Measurements from ENCODE around the gene SEPHS1.
A peak's percentile ranks its signal among the peaks of the same experiment; 100 is the strongest.
"Not testable (repeated sequence)": the region's sequence is repeated elsewhere in the genome, so short reads cannot be mapped to it uniquely, and the experiment has no call there.

Gene SEPHS1, protein sequence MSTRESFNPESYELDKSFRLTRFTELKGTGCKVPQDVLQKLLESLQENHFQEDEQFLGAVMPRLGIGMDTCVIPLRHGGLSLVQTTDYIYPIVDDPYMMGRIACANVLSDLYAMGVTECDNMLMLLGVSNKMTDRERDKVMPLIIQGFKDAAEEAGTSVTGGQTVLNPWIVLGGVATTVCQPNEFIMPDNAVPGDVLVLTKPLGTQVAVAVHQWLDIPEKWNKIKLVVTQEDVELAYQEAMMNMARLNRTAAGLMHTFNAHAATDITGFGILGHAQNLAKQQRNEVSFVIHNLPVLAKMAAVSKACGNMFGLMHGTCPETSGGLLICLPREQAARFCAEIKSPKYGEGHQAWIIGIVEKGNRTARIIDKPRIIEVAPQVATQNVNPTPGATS

DNA sequence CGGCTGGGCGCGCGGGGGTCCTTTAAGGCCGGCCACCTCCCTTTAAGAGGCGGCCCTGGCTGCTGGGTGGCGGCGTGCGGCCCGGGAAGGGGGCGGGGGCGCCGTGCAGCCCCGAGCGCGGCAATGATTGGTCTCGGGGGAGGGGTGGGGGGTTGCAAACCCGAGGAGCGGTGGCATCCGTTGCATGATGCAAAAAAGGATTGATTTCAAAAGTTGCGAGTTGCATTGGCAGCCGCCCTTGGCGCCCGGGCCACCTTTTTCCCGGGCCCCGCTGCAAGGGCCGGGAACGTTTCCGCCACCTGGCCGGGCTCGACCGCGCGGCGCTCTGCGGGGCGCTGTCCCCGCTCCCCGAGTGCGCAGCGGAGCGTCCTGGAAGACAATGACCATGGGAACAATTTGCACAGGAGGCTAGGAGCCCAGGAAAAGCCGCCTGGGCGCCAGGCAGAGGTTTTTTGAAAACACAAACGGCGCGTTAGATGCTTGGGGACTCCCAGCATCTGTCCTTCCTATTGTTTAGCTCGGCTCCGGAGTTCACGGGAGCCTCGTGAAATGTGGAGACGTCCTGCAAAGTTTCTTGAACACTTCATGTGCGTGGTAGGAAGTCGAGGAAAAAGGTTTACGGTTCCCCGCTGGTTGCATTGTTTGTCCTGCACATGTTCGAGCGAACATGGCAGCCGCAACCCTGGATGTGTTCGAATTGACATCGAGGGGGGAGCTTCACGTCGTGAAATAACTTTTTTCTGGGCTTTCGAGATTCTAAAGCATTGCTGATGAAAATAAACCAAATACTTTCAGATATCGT, at the start of gene SEPHS1:
Gene SEPHS1, minus strand, starts transcription at position 78 of the 802 bp plus-strand sequence. CDS start 3,343 bp downstream, outside the sequence.
- DNase-seq, result peak; percentile 21

DNA sequence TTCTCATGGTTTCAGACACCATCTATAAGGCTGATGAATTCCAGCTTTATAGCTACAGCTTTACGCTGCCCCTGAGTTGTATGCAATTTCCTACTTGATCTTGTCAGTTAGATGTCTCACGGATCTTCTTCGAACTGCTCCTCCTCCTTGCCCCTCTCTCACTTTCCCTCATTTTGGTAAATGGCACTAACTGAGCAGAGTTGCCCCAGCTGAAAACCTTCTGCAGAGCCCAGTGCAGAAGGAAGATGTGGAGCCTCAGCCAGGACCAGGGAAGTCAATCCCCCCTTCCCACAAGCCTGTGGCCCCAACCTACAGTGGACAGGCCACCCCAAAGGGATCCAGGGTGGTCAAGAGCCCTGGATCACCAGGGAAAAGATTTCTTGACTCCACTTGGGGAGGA, 49.0 kb upstream of the SEPHS1 start:
- no peak for DNase-seq

DNA sequence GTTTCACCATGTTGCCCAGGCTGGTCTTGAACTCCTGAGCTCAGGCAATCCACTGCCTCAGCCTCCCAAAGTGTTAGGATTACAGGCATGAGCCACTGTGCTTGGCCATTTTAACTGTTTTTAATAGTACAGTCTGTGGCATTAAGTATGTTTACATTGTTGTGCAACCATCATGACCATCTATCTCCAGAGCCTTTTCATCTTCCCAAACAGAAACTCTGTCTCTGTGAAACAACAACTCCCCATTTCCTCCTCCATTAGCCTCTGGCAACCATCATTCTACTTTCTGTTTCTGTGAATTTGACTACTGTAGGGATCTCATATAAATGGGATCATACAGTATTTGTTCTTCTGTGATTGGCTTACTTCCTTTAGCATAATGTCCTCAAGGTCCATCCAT, 48.3 kb upstream of the SEPHS1 start:
- DNase-seq, result no peak

DNA sequence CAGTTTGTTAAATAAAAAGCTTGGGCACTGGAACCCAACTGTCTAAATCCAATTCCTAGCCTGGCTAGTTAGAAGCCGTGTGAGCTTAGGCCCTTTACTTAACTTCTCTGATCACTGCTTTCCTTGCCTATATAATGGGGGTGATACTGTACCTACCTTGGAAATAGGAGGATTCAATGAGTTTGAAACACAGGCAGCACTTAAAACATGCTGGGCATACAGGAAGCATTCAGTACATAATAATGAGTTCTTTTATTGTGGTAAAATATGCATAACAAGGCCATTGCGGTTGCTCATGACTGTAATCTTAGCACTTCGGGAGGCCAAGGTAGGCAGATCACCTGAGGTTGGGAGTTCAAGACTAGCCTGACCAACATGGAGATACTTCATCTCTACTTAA, 47.4 kb upstream of the SEPHS1 start:
- DNase-seq, result no peak

DNA sequence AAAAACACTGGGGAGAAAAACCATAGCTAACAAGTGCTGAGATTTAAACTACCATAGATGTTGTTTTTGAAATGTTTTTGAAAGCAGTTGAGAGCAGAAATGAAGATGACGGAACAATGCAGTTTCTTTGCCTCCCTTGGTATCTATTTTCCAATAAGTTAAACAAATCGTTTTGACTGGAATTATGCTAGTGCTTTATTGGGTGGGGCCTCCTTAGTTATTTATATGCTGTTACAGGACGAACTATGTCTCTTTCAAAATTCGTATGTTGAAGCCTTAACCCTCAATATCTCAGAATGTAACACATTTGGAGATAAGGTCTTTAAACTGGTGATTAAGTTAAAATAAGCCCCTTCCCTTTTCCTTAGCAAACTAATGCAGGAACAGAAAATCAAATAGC, 45.5 kb upstream of the SEPHS1 start:
- no peak for DNase-seq

DNA sequence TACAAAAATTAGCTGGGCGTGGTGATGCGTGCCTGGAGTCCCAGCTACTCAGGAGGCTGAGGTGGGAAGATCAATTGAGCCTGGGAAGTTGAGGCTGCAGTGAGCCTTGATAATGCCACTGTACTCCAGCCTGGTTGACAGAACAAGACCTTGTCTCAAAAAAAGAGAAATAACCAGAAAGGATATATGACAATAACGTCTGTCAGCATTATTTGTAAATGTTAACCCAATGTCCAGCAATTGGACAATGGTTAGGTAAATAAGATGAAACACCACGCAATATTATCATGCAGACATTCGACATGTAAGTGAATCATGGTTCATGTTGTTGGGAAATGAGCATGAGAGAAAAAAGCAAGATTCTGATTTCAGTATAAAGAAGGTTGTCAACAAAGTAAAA, 44.6 kb upstream of the SEPHS1 start:
- DNase-seq, result no peak

DNA sequence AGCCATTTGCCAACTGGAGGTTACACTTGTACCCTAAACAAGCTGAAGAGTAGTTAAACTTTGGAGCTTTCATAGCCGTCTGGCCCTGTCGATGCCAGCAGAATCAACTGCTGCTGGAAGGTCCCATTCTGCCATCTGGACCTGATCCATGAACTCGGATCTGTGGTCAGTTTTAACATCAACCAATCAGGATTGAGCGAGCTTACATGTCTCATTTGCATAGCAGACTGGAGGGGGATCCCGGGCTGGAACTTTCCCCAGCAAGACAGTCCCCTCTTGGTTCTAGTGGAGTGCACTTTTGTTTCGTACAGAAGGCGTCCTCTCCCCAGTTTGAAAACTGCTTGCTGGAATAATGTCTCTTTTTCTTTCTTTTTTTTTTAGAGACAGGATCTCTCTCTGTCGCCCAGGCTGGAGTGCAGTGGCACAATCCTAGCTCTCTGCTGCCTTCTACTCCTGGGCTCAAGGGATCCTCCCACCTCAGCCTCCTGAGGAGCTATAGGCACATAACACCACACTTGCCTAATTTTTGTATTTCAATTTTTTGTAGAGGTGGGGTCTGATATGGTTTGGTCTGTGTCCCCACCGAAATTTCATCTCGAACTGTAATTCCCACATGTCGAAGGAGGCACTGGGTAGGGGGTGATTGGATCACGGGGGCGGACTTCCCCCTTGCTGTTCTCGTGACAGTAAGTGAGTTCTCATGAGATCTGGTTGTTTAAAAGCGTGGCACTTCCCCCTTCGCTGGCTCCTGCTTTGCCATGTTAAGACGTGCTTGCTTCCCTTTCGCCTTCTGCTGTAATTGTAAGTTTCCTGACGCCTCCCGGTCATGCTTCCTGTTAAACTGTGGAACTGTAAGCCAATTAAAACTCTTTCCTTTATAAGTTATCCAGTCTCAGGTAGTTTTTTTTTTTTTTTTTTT, 42.8 kb upstream of the SEPHS1 start:
- no peak for DNase-seq

DNA sequence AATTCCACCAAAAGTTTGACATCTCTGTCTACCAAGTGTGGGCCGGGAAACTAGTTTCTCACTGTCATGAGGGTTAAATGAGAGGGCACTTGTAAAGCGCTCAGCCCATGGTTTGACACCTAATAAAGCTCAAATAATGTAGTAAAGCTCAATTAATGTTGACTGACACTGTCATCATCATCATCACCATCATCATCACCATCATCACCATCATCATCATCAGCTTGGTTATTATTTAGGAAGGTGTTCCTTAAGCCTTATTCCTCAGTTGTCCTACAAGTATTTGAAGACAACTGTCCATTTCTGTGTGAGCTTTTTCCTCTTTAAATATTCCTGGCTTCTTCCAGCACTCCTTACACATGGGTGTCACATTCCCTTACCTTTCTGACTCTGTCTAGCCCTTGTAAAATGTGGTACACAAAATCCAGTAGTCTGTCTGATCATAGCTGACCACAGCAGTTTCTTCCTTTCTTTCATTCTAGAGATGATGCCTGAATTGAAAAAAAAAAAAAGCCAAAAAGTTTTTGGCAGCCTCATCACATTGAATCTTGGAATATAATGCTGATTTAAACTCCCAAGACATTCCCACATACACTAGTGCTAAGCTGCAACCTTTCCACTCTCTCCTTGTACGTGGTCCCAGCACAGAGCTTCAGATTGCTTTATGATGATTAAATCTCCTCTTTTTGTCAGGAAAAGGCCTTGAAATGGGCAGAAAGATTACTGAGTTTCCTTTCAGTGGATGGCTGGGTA, 40.6 kb upstream of the SEPHS1 start:
- no peak for DNase-seq

DNA sequence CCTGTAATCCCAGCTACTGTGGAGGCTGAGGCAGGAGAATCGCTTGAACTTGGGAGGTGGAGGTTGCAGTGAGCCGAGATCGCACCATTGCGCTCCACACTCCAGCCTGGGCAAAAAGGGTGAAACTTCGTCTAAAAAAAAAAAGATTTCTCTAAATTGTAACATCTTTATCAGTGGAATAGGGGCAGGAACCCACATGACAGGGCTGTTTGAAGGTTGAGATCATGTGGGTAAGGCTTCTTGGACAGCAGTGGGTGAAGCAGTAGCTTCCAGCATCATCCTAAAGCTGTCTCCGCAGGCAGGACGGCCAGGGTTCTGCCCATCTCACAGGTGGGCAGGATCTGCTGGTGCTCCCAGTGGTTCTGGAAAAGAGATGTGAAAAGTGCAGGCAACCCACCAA, 37.9 kb upstream of the SEPHS1 start:
- no peak for DNase-seq

DNA sequence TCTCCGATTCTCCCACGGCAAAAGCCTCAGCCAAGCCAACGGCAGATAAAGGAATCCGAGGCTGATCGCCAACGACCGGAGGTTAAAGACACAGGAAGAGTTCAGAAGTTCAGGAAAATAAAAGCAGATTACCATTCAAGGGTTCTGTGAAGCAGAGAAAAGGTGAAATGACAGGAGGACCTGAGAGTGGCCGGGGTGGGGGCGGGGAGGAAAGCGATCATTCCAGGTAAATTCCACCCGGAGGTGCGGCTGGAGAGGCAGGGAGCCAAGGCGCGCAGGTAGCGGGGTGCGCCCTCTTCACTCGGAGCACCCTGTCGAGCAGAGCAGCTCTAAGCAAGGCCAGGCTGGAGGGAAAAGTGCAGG, 35.3 kb upstream of the SEPHS1 start:
- no peak for DNase-seq

DNA sequence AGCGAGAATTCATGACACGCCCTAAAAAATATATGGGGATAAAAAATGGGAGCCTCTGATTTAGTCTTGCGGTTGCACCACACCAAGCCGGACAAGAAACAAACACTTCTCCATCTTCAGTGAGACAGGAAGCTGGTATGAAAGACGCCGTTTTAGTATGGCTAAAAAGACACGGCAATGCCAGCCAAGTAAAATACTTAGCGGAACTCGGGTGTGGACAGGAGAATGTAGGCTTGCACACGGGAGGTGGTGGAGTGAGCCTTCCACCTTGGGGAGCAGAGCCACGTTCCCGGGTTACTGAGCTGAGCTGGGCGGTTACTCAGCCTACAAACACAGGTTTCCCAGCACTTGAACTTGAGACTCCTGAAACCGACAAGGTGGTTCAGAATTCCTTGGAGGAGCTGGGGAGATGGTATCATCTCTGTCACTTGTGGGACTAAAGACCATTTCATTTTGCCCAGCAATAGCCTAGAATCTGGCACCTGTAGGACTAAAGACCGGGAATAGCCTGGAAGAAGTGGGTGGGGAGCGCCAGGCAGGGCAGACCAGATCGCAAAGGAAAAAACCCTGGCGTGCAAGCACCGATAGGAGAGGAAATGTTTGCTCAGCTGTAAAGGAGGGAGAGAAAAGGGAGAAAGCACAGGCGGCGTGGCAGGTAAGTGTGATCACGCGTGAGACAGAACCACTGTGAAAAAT, 34.8 kb upstream of the SEPHS1 start:
- no peak for DNase-seq

DNA sequence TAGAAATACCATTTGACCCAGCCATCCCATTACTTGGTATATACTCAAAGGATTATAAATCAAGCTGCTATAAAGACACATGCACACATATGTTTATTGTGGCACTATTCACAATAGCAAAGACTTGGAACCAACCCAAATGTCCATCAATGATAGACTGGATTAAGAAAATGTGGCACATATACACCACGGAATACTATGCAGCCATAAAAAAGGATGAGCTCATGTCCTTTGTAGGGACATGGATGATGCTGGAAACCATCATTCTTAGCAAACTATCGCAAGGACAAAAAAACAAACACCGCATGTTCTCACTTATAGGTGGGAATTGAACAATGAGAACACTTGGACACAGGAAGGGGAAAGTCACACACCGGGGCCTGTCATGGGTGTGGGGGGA, 31.0 kb upstream of the SEPHS1 start:
- DNase-seq, result not testable (repeated sequence)

DNA sequence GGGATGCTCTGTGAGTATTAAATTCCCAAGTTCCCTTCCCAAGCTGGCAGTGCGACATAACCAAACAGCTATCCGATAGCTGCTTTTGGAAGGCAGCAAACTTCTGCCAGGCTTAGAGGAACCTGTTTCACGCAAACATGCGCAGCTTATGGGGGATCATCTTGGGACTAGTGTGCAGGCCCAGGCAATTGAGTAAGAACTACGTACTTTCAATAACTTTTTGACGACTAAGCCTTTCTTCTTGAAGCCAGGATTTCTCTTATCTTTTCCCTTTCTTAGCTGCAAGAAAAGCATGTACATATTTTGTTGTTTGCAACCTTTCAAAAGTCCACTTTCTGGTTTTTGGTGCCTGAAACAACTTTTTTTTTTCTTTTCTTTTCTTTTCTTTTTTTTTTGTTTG, 28.7 kb upstream of the SEPHS1 start:
- no peak for DNase-seq

DNA sequence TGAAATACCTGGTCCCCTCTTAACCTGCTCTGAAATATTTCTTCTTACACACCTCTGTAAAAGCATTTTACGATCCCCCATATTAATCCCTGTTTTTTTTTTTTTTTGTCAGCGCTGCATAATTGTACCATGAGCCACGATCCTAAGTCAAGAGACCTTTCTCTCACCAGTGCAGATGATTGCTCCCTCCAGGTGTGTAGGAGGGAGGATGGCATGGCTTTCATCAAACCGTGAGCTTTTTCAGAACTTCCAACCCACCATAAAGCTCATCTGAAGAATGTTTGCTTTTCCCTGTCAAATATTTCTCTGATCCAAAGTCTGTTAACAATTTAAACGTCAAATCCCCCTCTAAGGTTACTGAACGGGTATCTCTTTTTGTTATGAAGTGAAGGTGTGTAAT, 28.2 kb upstream of the SEPHS1 start:
- no peak for DNase-seq

DNA sequence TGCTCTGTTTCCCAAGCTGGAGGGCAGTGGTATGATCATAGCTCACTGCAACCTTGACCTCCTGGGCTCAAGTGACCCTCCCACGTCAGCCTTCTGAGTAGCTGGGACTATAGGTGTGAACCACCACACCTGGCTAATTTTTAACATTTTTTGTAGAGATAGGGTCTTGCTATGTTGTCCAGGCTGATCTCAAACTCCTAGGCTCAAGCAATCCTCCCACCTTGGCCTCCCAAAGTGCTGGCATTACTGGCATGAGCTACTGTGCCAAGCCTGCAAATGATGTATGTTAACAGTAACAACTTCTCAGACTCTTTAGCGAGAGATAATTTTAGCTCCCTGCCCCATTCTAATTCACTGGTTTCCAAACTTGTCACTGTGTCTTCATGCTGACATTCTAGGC, 27.7 kb upstream of the SEPHS1 start:
- no peak for DNase-seq

DNA sequence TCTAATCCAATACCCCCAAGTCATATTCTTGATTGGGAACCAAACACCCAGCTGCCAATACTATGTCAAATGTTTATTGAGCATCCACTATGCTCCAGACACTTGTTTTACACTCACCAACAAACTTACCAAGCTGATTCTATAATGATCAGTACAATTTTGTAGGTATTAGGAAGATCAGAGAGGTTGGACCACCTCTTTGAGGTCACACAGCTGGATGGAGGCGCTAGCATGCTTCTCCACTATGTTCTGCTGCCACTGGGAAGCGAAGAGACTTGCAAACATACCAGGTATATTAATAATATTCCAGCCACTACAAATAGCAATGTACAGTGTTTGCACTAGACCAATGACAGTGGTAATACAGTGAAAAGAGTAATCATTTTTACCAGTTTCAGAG, 25.6 kb upstream of the SEPHS1 start:
- no peak for DNase-seq

DNA sequence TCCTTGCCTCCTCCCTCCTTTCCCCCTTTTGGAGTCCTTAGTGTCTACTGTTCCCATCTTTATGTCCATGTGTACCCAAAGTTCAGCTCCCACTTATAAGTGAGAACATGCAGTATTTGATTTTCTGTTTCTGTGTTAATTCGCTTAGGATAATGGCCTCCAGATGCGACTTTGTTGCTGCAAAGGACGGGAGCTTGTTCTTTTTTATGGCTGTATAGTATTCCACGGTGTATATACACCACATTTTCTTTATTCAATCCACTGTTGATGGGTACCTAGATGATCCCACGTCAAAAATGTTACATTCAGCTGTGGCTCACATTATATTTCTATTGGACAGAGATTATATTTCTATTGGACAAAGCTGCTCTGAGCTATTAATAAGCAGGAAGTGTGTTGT, 24.4 kb upstream of the SEPHS1 start:
- no peak for DNase-seq

DNA sequence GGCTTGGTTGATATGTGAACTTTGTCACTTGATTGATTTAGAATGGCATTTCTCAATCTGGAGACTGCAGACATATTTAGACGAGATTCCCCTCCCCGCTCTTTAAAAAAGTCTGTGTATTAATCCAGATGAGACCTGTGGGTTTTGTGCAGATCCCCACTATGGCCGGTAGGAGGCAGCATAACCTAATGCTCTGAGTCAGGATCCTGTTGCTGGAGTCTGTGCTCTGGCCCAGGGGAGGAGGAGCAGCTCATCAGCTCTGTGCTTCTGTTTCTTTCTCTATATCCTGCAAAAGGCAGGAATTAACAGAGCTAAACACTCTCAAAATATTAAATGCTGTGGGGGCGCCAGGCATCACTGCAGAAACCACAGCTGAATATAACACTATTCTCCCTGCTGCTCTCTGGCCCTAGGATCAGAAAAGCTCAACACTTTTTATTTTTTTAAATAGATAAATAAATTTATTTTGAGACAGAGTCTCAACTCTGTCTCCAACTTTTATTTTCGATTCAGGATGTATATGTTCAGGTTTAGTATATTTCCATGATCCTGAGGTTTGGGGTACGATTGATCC, 23.9 kb upstream of the SEPHS1 start:
- peak; percentile 41 for DNase-seq

DNA sequence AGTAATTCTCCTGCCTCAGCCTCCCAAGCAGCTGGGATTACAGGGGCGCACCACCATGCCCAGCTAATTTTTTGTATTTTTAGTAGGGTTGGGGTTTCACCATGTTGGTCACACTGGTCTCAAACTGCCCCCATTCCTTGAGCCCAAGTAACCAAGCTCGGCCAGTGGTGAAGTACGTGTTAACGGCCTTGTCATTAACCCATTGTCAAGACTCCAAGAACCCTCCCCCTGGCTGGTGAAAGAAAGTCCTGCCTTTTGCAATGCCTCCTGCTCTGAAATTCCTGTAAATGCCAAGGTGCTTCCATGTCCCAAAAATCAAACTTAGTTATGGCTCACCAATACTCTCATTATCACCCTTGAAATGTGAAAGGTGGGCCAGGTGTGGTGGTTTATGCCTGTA, 18.8 kb upstream of the SEPHS1 start:
- DNase-seq, result no peak

DNA sequence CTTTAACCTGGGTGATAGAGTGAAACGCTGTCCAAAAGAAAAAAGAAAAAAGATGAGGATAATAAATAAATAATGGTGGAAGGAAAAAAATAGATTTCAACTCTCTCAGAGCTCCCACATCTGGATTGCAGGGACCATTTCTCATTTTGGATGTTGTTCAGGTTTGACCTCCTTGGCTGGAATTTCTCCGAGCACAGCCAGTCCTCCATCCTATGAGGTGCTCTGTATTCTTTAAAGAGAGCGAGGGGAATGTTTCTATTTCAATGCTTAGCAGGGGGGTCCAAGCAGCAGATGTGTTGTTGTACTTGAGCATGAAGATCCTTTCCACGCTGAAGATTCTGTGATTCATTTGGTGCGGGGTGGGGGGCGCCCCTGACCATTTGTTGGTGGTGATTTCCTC, 17.7 kb upstream of the SEPHS1 start:
- DNase-seq, result no peak

DNA sequence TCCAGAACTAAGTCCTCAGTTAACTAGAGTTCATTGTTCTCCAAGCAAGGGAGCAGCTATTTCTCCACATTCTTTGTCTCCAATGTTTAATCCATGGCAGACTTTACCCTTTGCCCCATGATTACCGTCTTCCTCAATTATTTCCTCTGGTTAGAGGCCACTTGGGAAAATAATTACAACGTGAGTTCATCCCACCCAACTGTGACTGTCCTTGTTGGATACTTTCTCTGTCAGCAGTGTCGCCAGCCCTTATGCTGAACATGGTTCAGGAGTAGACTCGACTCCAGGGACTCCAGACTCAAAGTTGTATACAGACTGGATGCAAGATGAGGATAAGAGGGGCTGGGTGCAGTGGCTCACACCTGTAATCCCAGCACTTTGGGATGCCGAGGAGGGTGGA, 17.1 kb upstream of the SEPHS1 start:
- no peak for DNase-seq

DNA sequence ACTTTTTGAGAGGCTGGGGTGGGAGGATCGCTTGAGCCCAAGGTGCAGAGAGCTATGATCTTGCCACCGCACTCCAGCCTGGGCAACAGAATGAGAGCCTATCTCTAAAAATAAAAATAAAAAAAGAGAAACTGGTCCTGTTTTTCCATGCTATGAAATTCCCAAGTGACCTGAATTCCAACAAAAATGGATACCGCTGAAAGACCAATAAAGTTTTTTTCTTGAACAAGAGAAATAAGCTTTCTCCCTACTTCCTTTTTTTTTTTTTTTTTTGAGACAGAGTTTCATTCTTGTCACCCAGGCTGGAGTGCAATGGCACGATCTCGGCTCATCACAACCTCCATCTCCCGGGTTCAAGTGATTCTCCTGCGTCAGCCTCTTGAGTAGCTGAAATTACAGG, 12.5 kb upstream of the SEPHS1 start:
- no peak for DNase-seq
